HG03025 (cell line): ENCODE data around the gene CHPF.

ENCODE experiments used
- ATAC-seq: cut with Tn5 transposase; IDR thresholded peaks from one replicate; pipeline ENCODE4 v1.9.1; 2021; ENCODE audit warnings: mild to moderate bottlenecking, moderate library complexity; ENCODE audit not compliant: unreplicated experiment, low FRiP score

Gene CHPF

GRCh38 chr2:219516888-219517287 is 26.7 kb downstream of the CHPF start:
- ATAC-seq = no peak

- ATAC-seq = no peak
These were observed 27.6 kb downstream of the CHPF start for GRCh38 chr2:219515874-219516629.

- no peak for ATAC-seq
These were observed 28.8 kb downstream of the CHPF start for GRCh38 chr2:219514836-219515235.

GRCh38 chr2:219514196-219514761 is 29.3 kb downstream of the CHPF start, which contains the start of gene ASIC4:
Gene ASIC4, plus strand, starts transcription at chr2:219514482. Its CDS starts 243 bp downstream, at chr2:219514725.
- ATAC-seq = no peak

- no peak for ATAC-seq
These were observed 29.8 kb downstream of the CHPF start for GRCh38 chr2:219513787-219514186.

GRCh38 chr2:219512524-219513216 is 30.9 kb downstream of the CHPF start:
- no peak for ATAC-seq

GRCh38 chr2:219511547-219512325 is 31.9 kb downstream of the CHPF start:
- no peak for ATAC-seq

GRCh38 chr2:219510512-219511135 is 33.0 kb downstream of the CHPF start:
- ATAC-seq = no peak

GRCh38 chr2:219509780-219510511 is 33.7 kb downstream of the CHPF start:
- ATAC-seq = peak; percentile 52

- ATAC-seq = peak; percentile 11
These were observed 34.4 kb downstream of the CHPF start for GRCh38 chr2:219508971-219509779.

GRCh38 chr2:219508444-219508734 is 35.2 kb downstream of the CHPF start:
- ATAC-seq = no peak

- ATAC-seq = no peak
These were observed 35.8 kb downstream of the CHPF start for GRCh38 chr2:219507581-219508443.

- no peak for ATAC-seq
These were observed 36.6 kb downstream of the CHPF start for GRCh38 chr2:219506802-219507526.

GRCh38 chr2:219506153-219506801 is 37.3 kb downstream of the CHPF start:
- ATAC-seq = no peak

- ATAC-seq = no peak
These were observed 38.0 kb downstream of the CHPF start for GRCh38 chr2:219505585-219505984.

GRCh38 chr2:219502618-219503017 is 41.0 kb downstream of the CHPF start:
- no peak for ATAC-seq

GRCh38 chr2:219501849-219502248 is 41.8 kb downstream of the CHPF start:
- ATAC-seq = no peak
